HG03442 (cell line): Measurements from ENCODE around the gene DUSP11.
A peak's percentile ranks its signal among the peaks of the same experiment; 100 is the strongest.
"Not testable (repeated sequence)": the region's sequence is repeated elsewhere in the genome, so short reads cannot be mapped to it uniquely, and the experiment has no call there.

Source experiments
- ATAC-seq: cut with Tn5 transposase; IDR thresholded peaks from one replicate; pipeline ENCODE4 v1.9.1; 2021; ENCODE audit warnings: mild to moderate bottlenecking, moderate library complexity; ENCODE audit not compliant: unreplicated experiment

DUSP11 gene

GRCh38 chr2:73776381-73776780 lies 3.5 kb downstream of the DUSP11 start:
- ATAC-seq = no peak

- no peak for ATAC-seq
These were observed 7.1 kb downstream of the DUSP11 start for GRCh38 chr2:73772819-73773218.

GRCh38 chr2:73770725-73771124 lies 9.2 kb downstream of the DUSP11 start:
- no peak for ATAC-seq

- no peak for ATAC-seq
These were observed 12.9 kb downstream of the DUSP11 start for GRCh38 chr2:73766994-73767393.

GRCh38 chr2:73766349-73766748 lies 13.6 kb downstream of the DUSP11 start:
- no peak for ATAC-seq

GRCh38 chr2:73764945-73765344 lies 15.0 kb downstream of the DUSP11 start:
- no peak for ATAC-seq

GRCh38 chr2:73762571-73762970 lies 17.3 kb downstream of the DUSP11 start:
- no peak for ATAC-seq

GRCh38 chr2:73759904-73760303 lies 20.0 kb downstream of the DUSP11 start:
- ATAC-seq = no peak

- no peak for ATAC-seq
These were observed 20.6 kb downstream of the DUSP11 start for GRCh38 chr2:73759285-73759764.

- not testable (repeated sequence) for ATAC-seq
These were observed 25.6 kb downstream of the DUSP11 start for GRCh38 chr2:73754332-73754731.

GRCh38 chr2:73749314-73749713 lies 30.6 kb downstream of the DUSP11 start:
- no peak for ATAC-seq

GRCh38 chr2:73746877-73747208 lies 33.1 kb downstream of the DUSP11 start:
- ATAC-seq = no peak

- ATAC-seq = no peak
These were observed 33.7 kb downstream of the DUSP11 start for GRCh38 chr2:73746015-73746876.

- ATAC-seq = no peak
These were observed 39.1 kb downstream of the DUSP11 start for GRCh38 chr2:73740767-73741166.

GRCh38 chr2:73739101-73739500 lies 40.8 kb downstream of the DUSP11 start:
- no peak for ATAC-seq

- ATAC-seq = peak; percentile 95
These were observed 42.8 kb downstream of the DUSP11 start, which contains the start of gene TPRKB for GRCh38 chr2:73736855-73737779. TSS of gene TPRKB (minus strand) at chr2:73737345. CDS start at chr2:73734569, 2,776 bp downstream.

- ATAC-seq = no peak
These were observed 43.5 kb downstream of the DUSP11 start for GRCh38 chr2:73736378-73736777.

GRCh38 chr2:73730810-73731209 lies 49.1 kb downstream of the DUSP11 start:
- no peak for ATAC-seq

GRCh38 chr2:73728711-73729110 lies 51.2 kb downstream of the DUSP11 start:
- ATAC-seq = no peak

GRCh38 chr2:73728043-73728442 lies 51.9 kb downstream of the DUSP11 start:
- no peak for ATAC-seq

- ATAC-seq = not testable (repeated sequence)
These were observed 53.2 kb downstream of the DUSP11 start for GRCh38 chr2:73726657-73727056.
